Measurements from ENCODE around the gene ARSG.

GRCh38 chr17:68394608-68395331, 103.5 kb downstream of the ARSG start:
- TF ChIP-seq POLR2A (IDR thresholded peaks at IDR 0.05; ENCODE audit: low read length) (no peak), CTCF (IDR thresholded peaks at IDR 0.05) (no peak), RFX5 (IDR thresholded peaks at IDR 0.05) (no peak), MYC (IDR thresholded peaks at IDR 0.05; ENCODE audit: borderline replicate concordance, low read length) (no peak), CBX2 (IDR thresholded peaks at IDR 0.05; ENCODE audit: borderline replicate concordance, low read depth) (no peak), ZFP36 (IDR thresholded peaks at IDR 0.05; ENCODE audit: borderline replicate concordance, partially characterized antibody) (no peak), REST (IDR thresholded peaks at IDR 0.05) (no peak), JUNB (IDR thresholded peaks at IDR 0.05) (no peak), MAX (IDR thresholded peaks at IDR 0.05) (no peak), PBX3 (IDR thresholded peaks at IDR 0.05) (no peak), NFE2L2 (conservative IDR thresholded peaks at IDR 0.05; ENCODE audit: low read length) (no peak), FOXS1 (CRISPR knock-in tag; IDR thresholded peaks at IDR 0.05) (no peak), RNF2 (IDR thresholded peaks at IDR 0.05; ENCODE audit: borderline replicate concordance, low read depth) (no peak), BHLHE40 (IDR thresholded peaks at IDR 0.05; ENCODE audit: low read depth, low read length) (no peak)
